ENCODE data around the gene GPR143.
A peak's percentile ranks its signal among the peaks of the same experiment; 100 is the strongest.

Gene GPR143

DNA sequence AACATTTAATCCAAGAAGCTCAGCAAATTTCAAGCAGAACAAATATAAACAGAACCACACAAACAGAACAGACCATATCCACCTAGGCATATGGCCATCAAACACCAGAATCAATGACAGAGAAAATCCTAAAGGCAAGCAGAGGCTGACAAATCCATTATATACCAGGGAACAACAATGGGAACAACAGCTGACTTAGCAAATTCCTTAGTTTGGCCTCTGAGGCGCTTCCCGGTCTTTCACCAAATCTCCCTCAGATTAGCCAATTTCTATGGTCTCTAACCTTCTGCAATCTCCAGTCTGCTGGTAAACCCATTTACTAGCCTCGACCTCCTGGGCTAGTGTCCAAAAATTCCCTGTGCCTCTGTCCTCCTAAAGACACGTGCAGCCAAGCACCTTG, 59.2 kb downstream of the GPR143 start:
- no peak for DNase-seq

DNA sequence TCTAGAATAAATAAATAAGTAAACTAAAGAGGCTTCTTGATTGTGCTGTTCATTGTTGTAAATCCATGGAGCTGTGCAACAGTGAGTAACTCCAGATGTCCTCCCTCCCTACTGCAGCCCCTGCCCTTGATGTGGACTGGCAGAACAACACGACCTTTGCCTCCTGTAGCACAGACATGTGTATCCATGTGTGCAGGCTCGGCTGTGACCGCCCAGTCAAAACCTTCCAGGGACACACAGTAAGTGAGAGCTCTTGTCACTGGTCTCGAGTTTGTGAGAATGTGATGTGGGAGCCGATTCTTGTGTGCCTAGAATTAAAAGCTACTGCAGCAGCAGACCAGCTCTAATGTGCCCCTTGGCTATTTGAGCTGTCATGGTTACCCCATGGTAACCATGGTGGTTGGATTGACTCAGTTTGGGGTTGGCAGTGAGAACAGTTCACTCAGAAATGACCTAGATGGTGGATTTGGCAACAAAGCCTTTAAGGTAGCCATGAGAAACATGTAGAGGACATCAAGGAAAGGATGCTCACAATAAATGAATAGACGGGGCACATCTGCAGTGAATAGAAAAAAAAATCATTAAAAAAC, 60.7 kb downstream of the GPR143 start:
- DNase-seq = no peak

DNA sequence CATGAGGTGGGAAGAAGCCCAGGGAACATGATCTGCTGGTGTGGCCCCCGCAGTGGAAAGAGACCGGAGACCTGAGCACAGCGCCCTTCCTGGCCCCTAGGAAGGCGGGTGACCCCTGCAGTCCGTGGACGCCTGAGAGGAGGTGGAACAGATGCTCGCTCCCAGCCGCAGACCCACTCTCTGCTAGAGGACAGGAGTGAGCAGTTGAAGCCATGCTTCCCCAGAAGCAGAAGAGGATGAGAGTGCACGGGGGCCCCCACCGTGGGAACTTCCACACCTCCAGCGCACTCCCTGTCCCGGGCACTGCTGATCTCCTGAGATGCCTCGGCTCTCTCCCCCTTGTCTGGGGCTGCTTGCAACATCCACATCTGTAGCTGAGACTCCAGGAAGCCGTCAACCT, 62.2 kb downstream of the GPR143 start:
- no peak for DNase-seq

- DNase-seq = no peak
Measured at GRCh38 chrX:9701790-9702189, 63.9 kb downstream of the GPR143 start.

DNA sequence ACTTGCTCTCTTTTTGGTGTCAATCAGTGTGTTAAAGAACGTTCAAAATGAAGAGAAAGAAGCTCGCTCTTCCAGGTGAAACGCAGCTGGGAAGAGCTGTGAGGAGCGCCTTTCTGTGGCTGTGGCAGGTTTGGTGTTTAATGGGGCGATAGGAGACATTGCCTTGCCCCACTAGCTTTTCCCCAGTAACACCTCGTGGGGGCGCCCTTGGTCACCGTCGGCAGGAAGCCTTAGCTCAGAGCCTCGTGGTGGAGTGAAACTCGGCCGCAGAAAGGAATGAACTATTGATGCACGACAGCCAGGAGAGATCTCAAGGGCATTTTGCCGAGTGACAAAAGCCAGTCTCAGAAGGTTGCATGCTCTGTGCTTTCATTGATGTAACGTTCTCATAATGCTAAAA, 65.1 kb downstream of the GPR143 start:
- DNase-seq = no peak

- DNase-seq = no peak
Measured at GRCh38 chrX:9698576-9698975, 67.1 kb downstream of the GPR143 start.

GRCh38 chrX:9693307-9694001, 72.2 kb downstream of the GPR143 start:
- DNase-seq = no peak

DNA sequence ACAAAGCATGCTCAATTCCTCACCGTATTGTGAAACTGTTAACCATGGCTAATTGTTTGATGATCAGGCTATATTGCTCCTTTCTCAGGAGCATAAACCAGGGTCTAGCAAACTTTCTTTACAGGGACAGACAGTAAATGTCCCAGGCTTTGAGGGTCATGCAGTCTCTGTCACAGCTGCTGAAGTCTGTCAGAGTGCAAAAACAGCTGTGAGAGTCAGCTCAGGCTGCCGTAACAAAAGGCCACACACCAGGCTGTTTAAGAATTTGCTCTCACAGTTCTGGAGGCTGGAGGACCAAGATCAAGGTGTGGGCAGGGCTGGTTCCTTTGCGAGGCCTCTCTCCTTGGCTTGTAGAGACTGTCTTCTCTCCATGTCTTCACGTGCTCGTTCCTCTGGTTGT, 75.6 kb downstream of the GPR143 start:
- DNase-seq = no peak

GRCh38 chrX:9688833-9689232, 76.8 kb downstream of the GPR143 start:
- DNase-seq = no peak

GRCh38 chrX:9687899-9688298, 77.7 kb downstream of the GPR143 start:
- no peak for DNase-seq

GRCh38 chrX:9683350-9683749, 82.3 kb downstream of the GPR143 start:
- DNase-seq = no peak

DNA sequence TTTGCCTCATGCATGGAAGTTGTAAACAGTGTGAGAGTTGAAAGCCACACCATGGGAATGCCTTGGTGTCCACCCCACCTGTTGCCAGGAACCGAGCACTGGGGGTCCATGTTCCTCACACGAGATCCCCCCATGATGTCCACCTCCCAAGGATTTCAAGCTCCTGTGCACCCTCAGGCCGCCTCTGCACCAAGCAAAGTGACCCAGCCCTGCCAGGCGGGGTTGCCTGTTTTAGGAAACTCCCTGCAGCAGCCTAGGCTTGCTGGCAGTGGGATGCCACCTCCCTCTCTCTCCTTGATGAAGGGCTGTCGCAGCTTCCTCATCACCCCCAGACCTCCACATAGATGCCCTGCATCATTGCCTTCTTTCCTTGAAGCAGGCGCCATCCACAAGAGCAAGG, 82.8 kb downstream of the GPR143 start:
- DNase-seq = no peak

DNA sequence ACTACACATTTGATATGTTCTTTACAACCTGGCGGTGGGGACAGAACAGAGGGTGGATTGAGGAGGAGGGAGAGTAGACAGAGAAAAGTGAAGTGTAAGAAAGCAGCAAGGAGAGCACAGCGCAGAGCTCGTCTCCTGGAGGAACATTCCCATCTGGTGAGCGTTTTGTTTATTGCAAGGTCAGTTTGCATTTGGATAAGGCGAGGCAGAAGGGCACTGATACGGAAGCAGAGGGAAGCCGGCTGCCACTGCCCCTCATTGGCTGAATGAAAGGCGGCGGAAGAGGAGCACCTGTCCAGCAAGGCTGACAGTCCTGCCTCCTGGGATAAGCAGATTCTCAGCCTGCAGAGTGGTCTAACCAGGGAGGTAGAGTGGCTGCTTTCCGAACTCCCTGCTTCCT, 83.2 kb downstream of the GPR143 start:
- DNase-seq = peak; percentile 2

GRCh38 chrX:9681422-9681821, 84.2 kb downstream of the GPR143 start:
- no peak for DNase-seq

DNA sequence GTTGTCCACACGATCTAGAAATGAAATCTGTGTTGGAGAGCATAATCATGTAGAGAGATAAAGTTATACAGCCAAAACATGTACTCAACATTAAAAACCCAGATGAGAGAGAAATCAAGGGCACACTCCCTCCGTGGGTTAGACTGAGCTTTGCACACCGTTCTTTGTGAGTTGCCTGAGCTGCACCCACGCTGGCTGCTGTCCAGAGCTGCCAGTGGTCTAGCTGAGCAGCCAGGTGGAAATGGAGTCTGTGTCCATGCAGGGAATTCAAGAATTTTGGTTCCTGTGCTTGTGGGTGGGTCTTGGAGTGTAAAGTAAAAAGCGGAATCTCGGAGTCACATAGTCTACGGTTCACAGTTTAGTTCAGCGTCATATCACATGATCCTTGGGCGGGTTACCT, 84.6 kb downstream of the GPR143 start:
- no peak for DNase-seq

DNA sequence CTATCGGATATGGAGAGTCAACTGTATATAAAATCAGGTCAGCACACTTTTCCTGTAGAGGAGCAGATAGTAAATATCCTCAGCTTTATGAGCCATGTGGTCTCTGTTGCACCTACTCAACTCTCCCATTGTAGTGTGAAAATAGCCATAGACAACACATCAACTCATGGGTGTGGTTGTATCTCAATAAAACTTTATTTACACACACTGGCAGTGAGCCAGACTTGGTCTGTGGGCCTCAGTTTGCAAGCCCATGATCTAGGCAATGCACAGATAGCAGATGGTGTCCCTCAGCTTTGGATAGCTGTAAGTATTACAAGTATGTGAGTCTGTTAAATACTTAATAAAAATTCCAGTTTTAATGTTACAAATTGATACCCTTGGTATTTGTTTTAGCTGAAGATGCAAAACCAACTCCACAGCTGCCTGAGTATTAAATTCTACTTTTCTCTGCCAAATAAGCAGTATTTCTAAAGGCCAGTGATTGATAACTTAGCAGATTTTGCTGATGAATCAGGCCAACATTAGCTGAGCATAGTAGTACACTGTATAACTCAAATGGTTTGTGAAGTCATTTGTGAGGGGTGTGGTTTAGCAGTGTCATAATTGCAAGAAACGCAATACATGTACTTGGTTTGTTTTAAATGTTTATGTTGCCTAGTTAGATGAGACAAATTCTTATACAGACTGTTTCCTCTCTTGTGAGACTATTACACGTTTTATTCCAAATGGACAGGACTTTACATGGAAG, 87.3 kb downstream of the GPR143 start:
- no peak for DNase-seq

DNA sequence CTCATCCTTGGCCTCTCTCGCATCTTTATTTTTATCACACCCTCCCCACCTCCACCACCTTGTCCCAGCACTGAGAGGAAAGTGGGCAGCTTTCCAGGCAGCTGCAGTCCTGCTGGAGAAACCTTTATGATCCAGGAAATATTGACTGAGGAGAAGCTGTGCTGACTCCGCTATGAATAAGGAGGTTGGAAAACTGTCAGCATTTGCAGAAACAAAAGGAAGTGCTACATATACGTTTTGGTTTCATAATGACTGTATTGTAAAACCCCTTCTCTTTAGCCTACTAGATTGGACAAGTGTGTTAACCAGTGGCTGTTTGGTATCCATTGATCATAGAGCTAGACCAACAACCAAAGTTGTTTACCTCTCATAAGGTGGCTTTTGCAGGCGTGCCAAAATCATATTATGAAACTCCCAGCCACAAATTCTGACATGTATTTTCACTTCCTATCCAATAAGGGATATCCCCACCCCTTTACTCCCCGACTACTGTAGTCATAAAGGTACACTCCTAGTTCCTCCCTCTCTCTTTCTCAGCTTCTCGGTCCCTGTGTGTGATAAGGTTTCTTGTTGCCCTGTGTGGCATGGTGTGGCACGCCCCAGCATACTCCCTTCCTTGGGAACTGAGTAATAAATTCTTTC, 88.4 kb downstream of the GPR143 start:
- DNase-seq = no peak

DNA sequence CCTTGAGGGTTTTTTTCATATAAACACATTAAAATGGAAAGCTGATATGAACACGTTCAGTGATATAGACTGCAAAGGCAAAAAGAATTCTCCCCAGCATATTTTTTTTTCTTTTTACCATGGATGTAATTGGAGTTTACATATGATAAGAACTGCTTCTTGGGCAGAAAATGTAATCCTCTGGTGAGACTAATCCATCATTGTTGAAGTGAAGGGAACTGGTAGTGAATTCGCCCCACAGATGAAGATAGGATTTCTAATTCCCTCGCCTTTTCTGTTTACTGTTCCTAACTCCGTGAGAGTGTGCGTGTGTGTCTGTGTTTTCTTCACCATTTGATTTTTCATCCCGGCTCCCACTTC, 88.9 kb downstream of the GPR143 start:
- DNase-seq = no peak

DNA sequence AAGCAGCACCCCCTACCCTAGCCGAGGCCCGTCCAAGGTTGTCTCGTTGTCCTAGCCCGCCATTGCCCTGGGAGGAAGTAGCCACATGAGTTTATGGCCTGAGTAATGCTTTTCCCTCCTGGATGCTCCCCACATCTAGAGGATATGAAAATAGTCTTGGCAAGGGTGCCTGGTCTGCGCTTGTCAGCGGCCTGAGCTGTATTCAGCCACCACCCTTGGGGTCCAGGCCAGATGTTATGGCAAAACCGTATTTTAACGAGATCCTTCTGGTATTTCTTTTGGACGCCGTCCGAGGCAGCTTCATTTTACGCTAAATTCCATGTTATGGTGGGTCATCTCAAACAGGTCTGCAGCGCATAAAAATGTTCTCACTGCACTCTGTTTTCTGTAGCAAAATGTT, 89.3 kb downstream of the GPR143 start:
- no peak for DNase-seq

All from NCI-H2171 treated with DMSO at 0.1 percent for 48 hours (cell line).